ENCODE data around the gene CAPRIN1. TPM values are rescaled to one million over a fixed set of nuclear protein-coding genes. Genes with fewer than 3 reads are reported as not detected.

Gene CAPRIN1
- total RNA-seq, 2 donors from 2014 or later: 145 to 184 TPM

DNA sequence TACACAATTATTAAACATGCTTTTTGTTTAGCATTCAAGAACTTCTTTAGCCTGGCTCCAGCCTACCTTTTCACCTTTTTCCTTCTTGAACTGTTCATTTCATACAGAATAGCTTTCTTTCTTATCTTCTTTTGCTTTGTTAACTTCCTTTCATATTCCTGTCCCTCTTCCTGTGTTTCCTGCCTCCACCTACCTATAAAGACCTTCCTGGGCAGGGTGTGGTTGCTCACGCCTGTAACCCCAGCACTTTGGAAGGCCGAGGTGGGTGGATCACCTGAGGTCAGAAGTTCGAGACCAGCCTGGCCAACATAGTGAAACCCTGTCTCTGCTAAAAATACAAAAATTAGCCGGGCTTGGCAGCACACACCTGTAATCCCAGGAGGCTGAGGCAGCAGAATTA is 22.9 kb downstream of the CAPRIN1 start:
- H3K4me3 ChIP-seq: no peak overlapping the region
- H3K4me1 ChIP-seq (ENCODE audit: control insufficient read depth in 1 of 2, low read depth in 2 of 2): peaks cover 11 to 12% of the 10 kb centered on the region in 2 donors
- TF ChIP-seq, protein P1, sequence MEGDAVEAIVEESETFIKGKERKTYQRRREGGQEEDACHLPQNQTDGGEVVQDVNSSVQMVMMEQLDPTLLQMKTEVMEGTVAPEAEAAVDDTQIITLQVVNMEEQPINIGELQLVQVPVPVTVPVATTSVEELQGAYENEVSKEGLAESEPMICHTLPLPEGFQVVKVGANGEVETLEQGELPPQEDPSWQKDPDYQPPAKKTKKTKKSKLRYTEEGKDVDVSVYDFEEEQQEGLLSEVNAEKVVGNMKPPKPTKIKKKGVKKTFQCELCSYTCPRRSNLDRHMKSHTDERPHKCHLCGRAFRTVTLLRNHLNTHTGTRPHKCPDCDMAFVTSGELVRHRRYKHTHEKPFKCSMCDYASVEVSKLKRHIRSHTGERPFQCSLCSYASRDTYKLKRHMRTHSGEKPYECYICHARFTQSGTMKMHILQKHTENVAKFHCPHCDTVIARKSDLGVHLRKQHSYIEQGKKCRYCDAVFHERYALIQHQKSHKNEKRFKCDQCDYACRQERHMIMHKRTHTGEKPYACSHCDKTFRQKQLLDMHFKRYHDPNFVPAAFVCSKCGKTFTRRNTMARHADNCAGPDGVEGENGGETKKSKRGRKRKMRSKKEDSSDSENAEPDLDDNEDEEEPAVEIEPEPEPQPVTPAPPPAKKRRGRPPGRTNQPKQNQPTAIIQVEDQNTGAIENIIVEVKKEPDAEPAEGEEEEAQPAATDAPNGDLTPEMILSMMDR (IDR thresholded peaks at IDR 0.05): no peak
- H3K27me3 ChIP-seq (replicated peaks; ENCODE audit: insufficient read depth): no peaks in the 10 kb centered on the region
- H3K36me3 ChIP-seq: peaks cover 20% of the 10 kb centered on the region
- H3K27ac ChIP-seq: peak overlapping the region; percentile 30 to 37
- no peak for ATAC-seq (ENCODE audit: insufficient number of reproducible peaks, low FRiP score, low read depth)
- DNase-seq (ENCODE audit: low spot score): no peak
- no peaks in the 10 kb centered on the region for H3K9me3 ChIP-seq

DNA sequence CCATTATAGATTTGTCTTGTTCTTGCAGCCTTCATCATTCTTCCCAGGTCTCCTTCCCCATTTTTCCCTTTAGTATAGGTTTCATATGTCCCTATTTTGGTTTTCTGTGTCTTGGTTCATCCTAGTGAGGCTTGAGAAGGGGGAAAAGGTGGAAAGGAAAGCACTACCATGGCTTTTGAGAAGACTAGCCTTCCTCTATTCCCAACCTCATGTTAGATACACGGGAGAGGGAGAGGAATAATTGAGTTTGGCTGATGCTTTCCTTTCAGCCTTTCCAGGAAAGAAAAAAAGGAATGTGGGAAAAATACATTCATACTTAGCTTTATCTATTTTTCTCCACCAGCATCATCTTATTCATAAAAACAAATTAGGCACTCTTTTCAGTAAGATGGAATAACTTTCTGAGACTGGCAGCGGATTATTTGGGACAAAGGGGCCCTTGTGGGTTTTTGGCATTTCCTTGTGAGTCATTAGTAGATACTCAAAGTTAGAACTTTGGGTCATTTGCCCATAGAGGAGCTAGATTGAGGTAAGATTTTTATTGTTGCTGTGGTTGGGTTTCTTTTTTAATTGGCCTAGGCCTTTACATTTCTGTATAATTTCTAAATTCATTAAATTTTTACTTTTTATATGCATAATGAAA is 23.8 kb downstream of the CAPRIN1 start:
- Histone ChIP-seq H3K36me3 (peaks cover 24% of the 10 kb centered on the region), H3K27ac (peak overlapping the region; percentile 30 to 37), H3K4me1 (ENCODE audit: control insufficient read depth in 1 of 2, low read depth in 2 of 2) (peaks cover 9 to 12% of the 10 kb centered on the region in 2 donors)

DNA sequence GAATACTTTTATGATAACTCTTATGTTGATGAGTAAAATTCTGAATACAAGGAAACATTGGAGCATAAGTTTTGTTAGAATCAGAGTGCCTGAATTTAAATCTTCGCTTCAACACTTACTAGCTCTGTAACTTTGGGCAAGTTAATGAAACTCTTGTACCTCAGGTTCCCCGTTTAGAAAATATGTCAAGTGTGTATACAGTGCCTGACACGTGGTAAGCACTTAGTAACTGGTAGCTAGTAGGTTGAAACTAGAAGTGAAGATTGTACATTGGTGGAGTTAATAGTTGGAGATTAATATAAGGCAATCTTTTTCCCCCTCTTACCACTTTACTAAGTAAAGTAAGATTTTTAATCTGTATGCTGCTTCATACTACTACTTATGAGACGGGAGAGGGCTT is 29.1 kb downstream of the CAPRIN1 start:
- no peaks in the 10 kb centered on the region for H3K4me1 ChIP-seq (ENCODE audit: control insufficient read depth in 1 of 2, low read depth in 2 of 2)
- TF ChIP-seq, protein P1 (IDR thresholded peaks at IDR 0.05): no peak
- H3K27ac ChIP-seq: no peak overlapping the region
- ATAC-seq (ENCODE audit: insufficient number of reproducible peaks, low FRiP score, low read depth) (no peak), DNase-seq (ENCODE audit: low spot score) (no peak)
- H3K4me3 ChIP-seq: no peak overlapping the region
- no peaks in the 10 kb centered on the region for H3K27me3 ChIP-seq (replicated peaks; ENCODE audit: insufficient read depth)
- H3K36me3 ChIP-seq: peaks cover 55% of the 10 kb centered on the region
- no peaks in the 10 kb centered on the region for H3K9me3 ChIP-seq

More for the DNA sequence above, 23.8 kb downstream of the CAPRIN1 start:
- DNase-seq (ENCODE audit: low spot score): no peak
- TF ChIP-seq, protein P1 (IDR thresholded peaks at IDR 0.05): no peak
- no peak for ATAC-seq (ENCODE audit: insufficient number of reproducible peaks, low FRiP score, low read depth)
- Histone ChIP-seq H3K4me3 (no peak overlapping the region), H3K9me3 (no peaks in the 10 kb centered on the region), H3K27me3 (replicated peaks; ENCODE audit: insufficient read depth) (no peaks in the 10 kb centered on the region)

DNA sequence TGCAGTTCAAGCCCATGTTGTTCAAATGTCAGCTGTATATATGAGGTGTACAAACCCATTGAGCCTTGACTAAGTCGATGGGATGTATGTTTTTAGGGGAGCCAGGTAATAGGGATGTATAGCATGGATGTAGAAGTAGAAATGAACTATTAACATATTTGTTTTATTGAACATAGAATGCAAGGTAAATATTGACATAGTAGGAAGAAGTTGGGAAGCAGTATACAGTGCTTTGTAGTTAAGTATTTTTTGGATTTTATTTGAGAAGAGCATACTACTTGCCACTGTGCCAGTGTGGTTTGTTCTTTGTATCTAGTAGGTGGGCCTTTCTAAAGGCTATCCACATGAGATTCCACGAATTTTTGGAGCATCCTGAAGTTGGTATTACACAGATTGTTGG is 33.1 kb downstream of the CAPRIN1 start:
- TF ChIP-seq, protein P1 (IDR thresholded peaks at IDR 0.05): no peak
- no peak overlapping the region for H3K4me3 ChIP-seq
- H3K36me3 ChIP-seq: peaks cover 73% of the 10 kb centered on the region
- H3K27ac ChIP-seq: no peak overlapping the region
- no peaks in the 10 kb centered on the region for H3K9me3 ChIP-seq
- no peaks in the 10 kb centered on the region for H3K4me1 ChIP-seq (ENCODE audit: control insufficient read depth in 1 of 2, low read depth in 2 of 2)
- no peak for ATAC-seq (ENCODE audit: insufficient number of reproducible peaks, low FRiP score, low read depth)
- no peaks in the 10 kb centered on the region for H3K27me3 ChIP-seq (replicated peaks; ENCODE audit: insufficient read depth)
- no peak for DNase-seq (ENCODE audit: low spot score)

DNA sequence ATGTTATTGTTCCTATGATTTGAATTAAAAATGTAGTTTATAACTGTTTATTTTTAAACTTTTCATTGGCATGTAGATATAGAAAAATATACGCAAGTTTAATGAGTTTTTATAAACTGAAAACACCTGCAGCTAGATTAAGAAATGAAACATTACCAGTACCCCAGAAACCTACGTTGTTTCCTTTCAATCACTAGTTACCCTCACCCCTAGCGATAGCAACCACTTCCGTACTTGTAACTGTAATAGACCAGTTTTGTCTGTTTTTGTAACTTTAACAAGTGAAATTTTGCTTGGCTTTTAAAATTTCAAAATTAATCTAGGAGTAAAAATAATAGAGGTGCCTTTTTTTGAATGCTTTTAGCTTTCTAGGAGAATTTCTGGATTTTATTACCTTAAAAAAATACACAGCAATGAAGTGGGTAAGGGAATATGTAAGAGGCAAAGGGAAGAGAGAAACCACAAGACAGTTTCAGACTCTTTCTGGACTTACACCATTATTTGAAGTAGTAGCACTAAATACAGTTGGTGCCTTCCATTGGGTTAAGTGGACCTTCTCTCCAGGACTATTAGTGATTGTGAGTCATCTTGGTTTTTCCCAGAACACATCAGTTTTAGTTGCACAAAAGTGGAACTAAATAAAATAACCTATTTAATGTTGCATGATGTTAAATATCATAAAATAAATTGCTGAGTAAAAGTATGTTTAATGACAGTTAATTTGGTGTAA is 35.2 kb downstream of the CAPRIN1 start:
- DNase-seq (ENCODE audit: low spot score) (no peak), ATAC-seq (ENCODE audit: insufficient number of reproducible peaks, low FRiP score, low read depth) (no peak)
- H3K4me1 ChIP-seq (ENCODE audit: control insufficient read depth in 1 of 2, low read depth in 2 of 2): no peaks in the 10 kb centered on the region
- H3K27me3 ChIP-seq (replicated peaks; ENCODE audit: insufficient read depth): no peaks in the 10 kb centered on the region
- H3K27ac ChIP-seq: no peak overlapping the region
- H3K36me3 ChIP-seq: peaks cover 71% of the 10 kb centered on the region
- TF ChIP-seq, protein P1 (IDR thresholded peaks at IDR 0.05): no peak
- H3K9me3 ChIP-seq: no peaks in the 10 kb centered on the region
- H3K4me3 ChIP-seq: no peak overlapping the region
